ENCODE data around the gene IKZF2. TPM values are rescaled to one million over a fixed set of nuclear protein-coding genes. Genes with fewer than 3 reads are reported as not detected.
A peak's percentile ranks its signal among the peaks of the same experiment; 100 is the strongest.

IKZF2 gene
- total and polyA plus RNA-seq, 4 donors = 1.3 to 51.4 (median 7.3) TPM

- H3K27ac ChIP-seq (ENCODE audit: low read depth in 1 of 2, low read length in 1 of 2) = peak overlapping the region in 1 of 2 donors; percentile 21
- H3K36me3 ChIP-seq (ENCODE audit: control insufficient read depth in 4 of 4, insufficient read depth in 4 of 4, low read length in 4 of 4) = no peaks in the 10 kb centered on the region
- no peak for TF ChIP-seq CTCF (IDR thresholded peaks at IDR 0.05; ENCODE audit: control extremely low read depth, extremely low read depth)
- H3K27me3 ChIP-seq (ENCODE audit: control insufficient read depth in 3 of 3, insufficient read depth in 3 of 3, low read length in 2 of 3) = no peaks in the 10 kb centered on the region
- DNase-seq = no peak
- 83 to 84% methylated on average over 5 of the region's 5 CpGs for WGBS, 2 donors
- no peak overlapping the region for H3K4me3 ChIP-seq
- H3K9me3 ChIP-seq (ENCODE audit: control insufficient read depth in 4 of 4, insufficient read depth in 3 of 4, low read length in 3 of 4) = no peaks in the 10 kb centered on the region
- H3K9ac ChIP-seq (ENCODE audit: insufficient read depth in 1 of 2, low read length in 2 of 2) = no peak overlapping the region
- no peak for ATAC-seq (ENCODE audit: insufficient read depth, low FRiP score)
- H3K4me1 ChIP-seq (ENCODE audit: control insufficient read depth in 5 of 5, insufficient read depth in 5 of 5, low read length in 5 of 5) = peaks cover 0 to 1% (median 0%) of the 10 kb centered on the region in 5 donors
Measured at GRCh38 chr2:213101692-213102460, 49.5 kb downstream of the IKZF2 start.

- Histone ChIP-seq H3K27me3 (ENCODE audit: control insufficient read depth in 3 of 3, insufficient read depth in 3 of 3, low read length in 2 of 3) (no peaks in the 10 kb centered on the region), H3K27ac (ENCODE audit: low read depth in 1 of 2, low read length in 1 of 2) (no peak overlapping the region), H3K36me3 (ENCODE audit: control insufficient read depth in 4 of 4, insufficient read depth in 4 of 4, low read length in 4 of 4) (no peaks in the 10 kb centered on the region), H3K9ac (ENCODE audit: insufficient read depth in 1 of 2, low read length in 2 of 2) (no peak overlapping the region), H3K4me3 (no peak overlapping the region), H3K9me3 (ENCODE audit: control insufficient read depth in 4 of 4, insufficient read depth in 3 of 4, low read length in 3 of 4) (no peaks in the 10 kb centered on the region), H3K4me1 (ENCODE audit: control insufficient read depth in 5 of 5, insufficient read depth in 5 of 5, low read length in 5 of 5) (peaks cover 0 to 1% (median 0%) of the 10 kb centered on the region in 5 donors)
- DNase-seq (no peak), ATAC-seq (ENCODE audit: insufficient read depth, low FRiP score) (no peak)
- TF ChIP-seq CTCF (IDR thresholded peaks at IDR 0.05; ENCODE audit: control extremely low read depth, extremely low read depth) = no peak
- 71 to 90% methylated on average over 1 of the region's 1 CpG for WGBS, 2 donors
Measured at GRCh38 chr2:213101109-213101508, 50.3 kb downstream of the IKZF2 start.

GRCh38 chr2:213098612-213099011, 52.8 kb downstream of the IKZF2 start:
- Histone ChIP-seq H3K27ac (ENCODE audit: low read depth in 1 of 2, low read length in 1 of 2) (peak overlapping the region in 1 of 2 donors; percentile 74), H3K9ac (ENCODE audit: insufficient read depth in 1 of 2, low read length in 2 of 2) (no peak overlapping the region), H3K4me1 (ENCODE audit: control insufficient read depth in 5 of 5, insufficient read depth in 5 of 5, low read length in 5 of 5) (peaks cover 0 to 1% (median 0%) of the 10 kb centered on the region in 5 donors), H3K27me3 (ENCODE audit: control insufficient read depth in 3 of 3, insufficient read depth in 3 of 3, low read length in 2 of 3) (no peaks in the 10 kb centered on the region), H3K9me3 (ENCODE audit: control insufficient read depth in 4 of 4, insufficient read depth in 3 of 4, low read length in 3 of 4) (no peaks in the 10 kb centered on the region), H3K4me3 (no peak overlapping the region), H3K36me3 (ENCODE audit: control insufficient read depth in 4 of 4, insufficient read depth in 4 of 4, low read length in 4 of 4) (no peaks in the 10 kb centered on the region)
- 84 to 87% methylated on average over 4 of the region's 4 CpGs for WGBS, 2 donors
- no peak for TF ChIP-seq CTCF (IDR thresholded peaks at IDR 0.05; ENCODE audit: control extremely low read depth, extremely low read depth)
- DNase-seq (no peak), ATAC-seq (ENCODE audit: insufficient read depth, low FRiP score) (no peak)

Data from lung (tissue), 12 donors.